IPS-NIHi11 (cell line): ENCODE measurements around the gene CD99L2.

ENCODE experiments used
- DNase-seq: peaks from one replicate; pipeline ENCODE4 v3.0.0; 2012; ENCODE audit warnings: mixed read lengths, low spot score

Gene CD99L2

GRCh38 chrX:150790021-150790420 lies 108.4 kb downstream of the CD99L2 start:
- DNase-seq = no peak

DNA sequence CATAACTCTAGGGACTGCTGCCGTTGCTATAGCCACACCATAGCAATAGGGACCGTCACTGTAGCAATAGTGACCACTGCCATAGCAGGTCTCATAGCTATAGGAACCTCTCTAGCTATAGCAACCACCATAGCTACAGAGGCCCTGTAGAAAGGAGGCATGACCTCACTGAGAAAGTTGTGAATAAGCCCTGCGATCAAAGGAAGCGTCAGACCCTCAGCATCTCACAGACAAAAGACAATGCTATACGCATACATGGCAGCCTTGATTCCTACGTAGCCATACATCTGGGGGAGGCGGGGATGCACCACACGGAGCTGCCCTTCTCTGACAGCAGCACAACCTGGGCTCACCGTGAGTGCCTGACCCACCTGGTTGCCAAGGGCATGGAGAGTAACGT lies 116.8 kb downstream of the CD99L2 start:
- no peak for DNase-seq

GRCh38 chrX:150779385-150779784 lies 119.1 kb downstream of the CD99L2 start:
- DNase-seq = no peak

- DNase-seq = no peak
Observed at GRCh38 chrX:150777328-150777992, 121.0 kb downstream of the CD99L2 start.

- no peak for DNase-seq
Observed at GRCh38 chrX:150775569-150776350, 122.7 kb downstream of the CD99L2 start.

GRCh38 chrX:150774798-150775568 lies 123.5 kb downstream of the CD99L2 start:
- DNase-seq = no peak

- DNase-seq = no peak
Observed at GRCh38 chrX:150773634-150774033, 124.8 kb downstream of the CD99L2 start.

DNA sequence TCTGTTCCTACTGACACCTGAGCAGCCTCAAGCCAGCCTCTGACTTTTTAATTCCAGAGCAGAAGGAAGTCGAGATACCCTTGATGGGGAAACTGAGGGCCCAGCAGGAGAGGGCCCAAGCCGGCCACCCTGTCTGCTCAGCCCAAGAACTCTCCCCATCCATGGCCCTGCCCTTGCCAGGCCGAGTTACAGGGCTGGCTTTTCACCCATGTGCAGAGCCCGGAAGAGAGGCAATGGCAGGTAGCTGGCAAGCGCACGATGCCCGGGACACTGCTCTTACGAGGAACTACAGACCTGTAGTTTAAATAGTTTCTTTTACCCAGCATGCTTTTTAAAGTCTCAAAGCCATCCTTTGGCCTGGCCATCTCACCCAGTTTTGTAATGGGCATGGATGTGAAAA lies 125.4 kb downstream of the CD99L2 start:
- no peak for DNase-seq

DNA sequence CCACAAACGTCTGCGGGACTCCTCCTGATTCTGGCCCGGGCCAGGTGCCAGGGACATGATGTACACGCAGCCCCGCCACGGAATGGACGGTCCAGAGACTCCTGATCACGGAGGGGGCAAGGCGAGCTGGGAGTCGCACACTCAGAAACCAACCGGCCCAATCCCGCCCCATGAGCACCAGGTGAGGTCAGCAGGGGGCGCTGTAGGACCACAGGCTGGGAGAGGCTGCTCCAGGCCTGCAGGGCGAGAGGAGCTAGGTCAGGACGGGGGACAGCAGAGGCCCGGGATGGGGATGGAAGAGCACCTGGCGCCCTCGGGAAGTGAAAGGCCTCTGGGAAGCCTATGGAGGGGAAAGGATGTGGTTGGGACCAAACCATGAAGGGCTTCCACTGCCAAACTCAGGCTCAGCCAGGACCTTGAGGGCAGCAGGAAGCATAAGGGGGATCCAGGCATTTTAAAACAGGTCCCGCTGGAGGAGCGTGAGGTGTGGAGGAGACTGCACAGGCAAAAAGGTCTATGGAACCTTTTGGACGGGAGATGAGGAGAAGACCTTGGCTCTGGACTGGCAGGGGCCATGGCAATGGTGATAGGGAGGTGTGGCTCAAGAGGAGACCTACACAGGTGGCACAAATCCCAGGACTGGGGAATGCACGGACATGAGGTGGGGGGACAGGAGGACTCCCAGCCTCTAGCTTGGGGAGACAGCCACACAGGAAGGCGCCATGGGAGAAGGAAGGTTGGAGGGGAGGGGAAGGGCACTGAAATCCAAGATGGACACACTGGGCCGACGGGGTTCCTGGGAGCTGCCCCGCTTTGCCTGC lies 126.1 kb downstream of the CD99L2 start:
- peak; percentile 87 for DNase-seq

DNA sequence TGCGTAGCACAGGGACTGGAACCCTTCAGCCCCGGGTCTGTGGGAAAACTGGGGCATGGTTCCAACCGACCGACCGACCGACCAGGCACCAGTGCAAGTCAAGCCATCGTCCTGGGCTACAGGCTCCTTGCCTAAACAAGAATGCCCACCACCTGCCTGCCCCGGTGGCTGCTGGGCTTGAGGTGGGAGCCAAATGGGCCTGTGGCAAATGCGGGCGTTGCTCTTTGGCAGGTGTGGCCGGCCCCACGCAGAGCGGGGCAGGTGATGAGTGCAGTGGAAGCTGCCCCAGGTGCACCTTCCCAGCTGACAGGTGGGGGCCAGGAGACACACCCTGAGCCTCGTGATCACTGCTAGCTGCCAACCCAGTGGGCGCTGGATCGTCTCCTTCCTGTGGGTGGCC lies 127.4 kb downstream of the CD99L2 start:
- DNase-seq = no peak

GRCh38 chrX:150770623-150771022 lies 127.8 kb downstream of the CD99L2 start:
- no peak for DNase-seq

DNA sequence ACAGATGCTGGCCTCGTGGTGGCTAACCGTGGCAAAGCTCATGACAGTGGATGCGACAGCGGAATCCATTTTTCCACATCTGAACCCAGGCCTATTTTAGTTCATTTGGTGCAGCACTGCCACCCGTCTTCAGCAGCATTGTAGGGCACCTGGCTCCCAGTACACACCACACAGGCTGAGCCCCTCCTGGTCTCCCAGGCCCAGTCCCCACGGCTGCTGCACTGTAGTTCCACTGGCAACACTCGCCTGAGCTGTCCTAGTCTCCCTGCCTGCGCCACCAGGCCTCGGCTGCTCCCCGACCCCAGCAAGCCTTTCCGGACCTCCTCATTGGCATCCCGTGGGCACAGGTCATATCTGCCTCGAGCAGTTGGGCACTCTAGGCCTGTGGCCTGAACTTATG lies 129.1 kb downstream of the CD99L2 start:
- DNase-seq = no peak

DNA sequence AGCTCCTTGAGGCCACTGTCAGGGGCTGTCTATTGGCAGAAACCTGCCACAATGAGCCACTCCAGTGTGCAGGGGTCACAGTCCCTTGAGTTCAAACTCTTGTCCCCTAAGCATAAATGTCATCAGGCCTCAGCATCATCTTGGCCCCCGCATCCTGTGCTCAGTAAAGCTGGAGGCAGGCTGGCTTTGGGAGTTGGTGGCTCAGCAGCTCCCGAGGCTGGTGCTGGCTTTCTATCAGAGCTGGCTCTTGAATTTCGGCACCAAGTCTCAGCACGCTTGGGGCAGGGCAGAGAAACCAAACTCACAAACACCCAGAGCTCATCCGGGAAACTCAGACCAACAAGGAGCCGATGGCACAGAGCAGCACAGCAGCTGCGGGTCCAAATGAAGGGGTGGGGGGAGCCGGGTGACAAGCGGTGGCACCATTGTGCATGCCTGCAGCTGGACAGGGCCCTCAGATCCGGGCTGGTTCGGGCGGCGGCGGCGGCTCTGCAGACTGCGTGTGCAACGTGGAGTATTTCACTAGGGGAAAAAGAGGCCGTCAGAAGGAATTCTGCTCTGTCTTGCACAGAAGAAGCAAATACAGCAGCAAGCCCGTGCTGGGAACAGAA lies 129.8 kb downstream of the CD99L2 start:
- DNase-seq = no peak

- no peak for DNase-seq
Observed at GRCh38 chrX:150768132-150768485, 130.4 kb downstream of the CD99L2 start.

DNA sequence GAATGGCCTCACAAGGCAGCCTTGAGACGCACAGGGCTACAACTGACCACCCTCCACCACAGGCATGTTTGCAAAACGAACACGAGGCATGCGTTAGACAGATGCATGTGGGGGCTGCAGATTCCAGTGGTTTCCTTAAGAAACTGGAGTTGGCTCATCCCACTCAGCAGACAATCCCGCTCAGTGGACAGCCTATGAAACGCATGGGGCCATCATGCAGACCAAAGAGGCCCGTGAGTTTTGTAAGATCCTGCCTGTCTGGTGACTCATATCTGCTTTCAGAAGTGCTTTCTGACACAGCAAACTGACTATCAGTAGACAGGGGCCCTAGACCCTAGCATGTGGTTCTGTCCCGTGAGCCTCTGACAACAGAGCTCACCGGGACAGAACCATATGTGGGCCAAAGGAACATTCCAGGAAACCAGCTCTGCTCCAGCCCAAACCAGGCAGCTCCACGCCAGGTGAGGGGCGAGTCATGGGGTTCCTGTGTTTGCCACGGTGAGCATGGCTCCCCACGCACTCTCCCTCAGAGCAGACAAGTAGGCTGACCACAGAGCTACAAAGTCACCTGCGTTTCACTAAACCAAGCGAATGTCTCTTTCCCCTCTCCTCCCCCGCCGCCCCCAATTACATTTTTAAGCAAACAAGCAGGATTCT lies 130.9 kb downstream of the CD99L2 start:
- DNase-seq = no peak

DNA sequence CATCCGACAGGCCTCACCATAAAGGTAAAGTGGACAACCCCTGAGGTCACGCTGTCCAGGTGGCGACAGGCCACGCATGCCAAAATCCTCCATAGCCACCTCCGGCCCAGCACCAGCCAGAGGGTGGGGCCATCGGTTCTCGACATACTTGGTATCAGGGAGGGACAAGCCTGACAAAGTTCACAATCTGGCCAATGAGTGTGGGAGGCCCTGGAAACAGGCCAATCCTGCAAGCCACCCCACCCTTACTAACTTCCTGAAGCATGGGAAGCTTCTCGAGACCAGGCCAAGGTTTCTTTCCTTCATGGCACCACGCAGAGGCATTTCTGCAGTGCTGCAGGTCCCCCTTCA lies 131.4 kb downstream of the CD99L2 start:
- DNase-seq = no peak

GRCh38 chrX:150766351-150767044 lies 132.0 kb downstream of the CD99L2 start:
- DNase-seq = no peak

- no peak for DNase-seq
Observed at GRCh38 chrX:150765782-150766350, 132.6 kb downstream of the CD99L2 start.

GRCh38 chrX:150765237-150765636 lies 133.2 kb downstream of the CD99L2 start:
- DNase-seq = no peak

- peak; percentile 27 for DNase-seq
Observed at GRCh38 chrX:150763810-150764209, 134.7 kb downstream of the CD99L2 start.
